ENCODE data around the gene TNFAIP8L3. TPM values are rescaled to one million over a fixed set of nuclear protein-coding genes. Genes with fewer than 3 reads are reported as not detected.
"Not testable (repeated sequence)": the region's sequence is repeated elsewhere in the genome, so short reads cannot be mapped to it uniquely, and the experiment has no call there.

The TNFAIP8L3 gene
- total RNA-seq, 1 donor: 8.3 TPM

GRCh38 chr15:51129535-51130188 lies 35.0 kb upstream of the TNFAIP8L3 start:
- Histone ChIP-seq H3K79me2 (ENCODE audit: insufficient read depth, low read length) (no peaks in the 10 kb centered on the region), H3K9me3 (ENCODE audit: low read depth, low read length) (no peaks in the 10 kb centered on the region), H3K36me3 (ENCODE audit: insufficient read depth, low read length) (no peaks in the 10 kb centered on the region), H3K27ac (ENCODE audit: low read depth, low read length) (no peak overlapping the region), H3K4me2 (ENCODE audit: insufficient read depth, low read length) (no peak overlapping the region), H3K27me3 (ENCODE audit: insufficient read depth, low read length) (no peaks in the 10 kb centered on the region), H2AFZ (ENCODE audit: low read length) (no peak overlapping the region), H3K4me1 (ENCODE audit: insufficient read depth, low read length) (peaks cover 19% of the 10 kb centered on the region), H4K20me1 (ENCODE audit: insufficient read depth, low read length) (no peaks in the 10 kb centered on the region), H3K4me3 (ENCODE audit: insufficient read depth, low read length) (no peak overlapping the region)
- no peak for TF ChIP-seq CTCF (IDR thresholded peaks at IDR 0.05; ENCODE audit: extremely low read depth, low read depth, low read length)
- no peak for DNase-seq (ENCODE audit: insufficient read length, low spot score, missing footprints)

GRCh38 chr15:51128701-51129100 lies 34.0 kb upstream of the TNFAIP8L3 start:
- H2AFZ ChIP-seq (ENCODE audit: low read length): no peak overlapping the region
- H3K4me1 ChIP-seq (ENCODE audit: insufficient read depth, low read length): peaks cover 19% of the 10 kb centered on the region
- no peak for DNase-seq (ENCODE audit: insufficient read length, low spot score, missing footprints)
- H3K79me2 ChIP-seq (ENCODE audit: insufficient read depth, low read length): no peaks in the 10 kb centered on the region
- H3K4me2 ChIP-seq (ENCODE audit: insufficient read depth, low read length): no peak overlapping the region
- no peaks in the 10 kb centered on the region for H3K9me3 ChIP-seq (ENCODE audit: low read depth, low read length)
- H3K4me3 ChIP-seq (ENCODE audit: insufficient read depth, low read length): no peak overlapping the region
- no peaks in the 10 kb centered on the region for H3K27me3 ChIP-seq (ENCODE audit: insufficient read depth, low read length)
- TF ChIP-seq CTCF (IDR thresholded peaks at IDR 0.05; ENCODE audit: extremely low read depth, low read depth, low read length): no peak
- no peak overlapping the region for H3K27ac ChIP-seq (ENCODE audit: low read depth, low read length)
- H3K36me3 ChIP-seq (ENCODE audit: insufficient read depth, low read length): no peaks in the 10 kb centered on the region
- H4K20me1 ChIP-seq (ENCODE audit: insufficient read depth, low read length): no peaks in the 10 kb centered on the region

- H3K4me2 ChIP-seq (ENCODE audit: insufficient read depth, low read length): no peak overlapping the region
- H2AFZ ChIP-seq (ENCODE audit: low read length): no peak overlapping the region
- DNase-seq (ENCODE audit: insufficient read length, low spot score, missing footprints): no peak
- no peaks in the 10 kb centered on the region for H3K79me2 ChIP-seq (ENCODE audit: insufficient read depth, low read length)
- H3K36me3 ChIP-seq (ENCODE audit: insufficient read depth, low read length): no peaks in the 10 kb centered on the region
- H4K20me1 ChIP-seq (ENCODE audit: insufficient read depth, low read length): no peaks in the 10 kb centered on the region
- H3K27ac ChIP-seq (ENCODE audit: low read depth, low read length): no peak overlapping the region
- H3K27me3 ChIP-seq (ENCODE audit: insufficient read depth, low read length): no peaks in the 10 kb centered on the region
- peaks cover 6% of the 10 kb centered on the region for H3K4me1 ChIP-seq (ENCODE audit: insufficient read depth, low read length)
- H3K4me3 ChIP-seq (ENCODE audit: insufficient read depth, low read length): no peak overlapping the region
- no peak for TF ChIP-seq CTCF (IDR thresholded peaks at IDR 0.05; ENCODE audit: extremely low read depth, low read depth, low read length)
- H3K9me3 ChIP-seq (ENCODE audit: low read depth, low read length): no peaks in the 10 kb centered on the region
Observed at GRCh38 chr15:51126842-51127241, 32.1 kb upstream of the TNFAIP8L3 start.

- not testable (repeated sequence) for H3K4me2 ChIP-seq (ENCODE audit: insufficient read depth, low read length); DNase-seq (ENCODE audit: insufficient read length, low spot score, missing footprints); H3K27ac ChIP-seq (ENCODE audit: low read depth, low read length); H3K36me3 ChIP-seq (ENCODE audit: insufficient read depth, low read length); H3K27me3 ChIP-seq (ENCODE audit: insufficient read depth, low read length); H4K20me1 ChIP-seq (ENCODE audit: insufficient read depth, low read length); H3K9me3 ChIP-seq (ENCODE audit: low read depth, low read length); H2AFZ ChIP-seq (ENCODE audit: low read length); H3K4me3 ChIP-seq (ENCODE audit: insufficient read depth, low read length); H3K79me2 ChIP-seq (ENCODE audit: insufficient read depth, low read length)
- peaks cover 16% of the 10 kb centered on the region for H3K4me1 ChIP-seq (ENCODE audit: insufficient read depth, low read length)
Observed at GRCh38 chr15:51123002-51123401, 28.3 kb upstream of the TNFAIP8L3 start.

Measured in osteoblast (primary cell).